ENCODE data around the gene RYR1.

The RYR1 gene

DNA sequence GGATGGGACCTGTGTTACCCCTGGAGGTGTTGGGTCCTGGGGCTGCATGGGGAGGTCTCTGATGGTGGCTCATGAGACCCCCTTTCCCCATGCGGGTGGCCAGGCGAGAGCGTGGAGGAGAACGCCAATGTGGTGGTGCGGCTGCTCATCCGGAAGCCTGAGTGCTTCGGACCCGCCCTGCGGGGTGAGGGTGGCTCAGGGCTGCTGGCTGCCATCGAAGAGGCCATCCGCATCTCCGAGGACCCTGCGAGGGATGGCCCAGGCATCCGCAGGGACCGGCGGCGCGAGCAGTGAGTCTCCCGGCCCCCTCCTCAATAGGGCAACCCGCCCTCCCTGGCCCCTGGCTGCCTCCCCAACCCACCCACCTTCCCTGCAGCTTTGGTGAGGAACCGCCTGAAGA, 66.0 kb downstream of the RYR1 start:
- no peak for DNase-seq (ENCODE audit: low read depth)
- H3K4me3 ChIP-seq (ENCODE audit: low read length): no peak overlapping the region
- TF ChIP-seq, protein P1, sequence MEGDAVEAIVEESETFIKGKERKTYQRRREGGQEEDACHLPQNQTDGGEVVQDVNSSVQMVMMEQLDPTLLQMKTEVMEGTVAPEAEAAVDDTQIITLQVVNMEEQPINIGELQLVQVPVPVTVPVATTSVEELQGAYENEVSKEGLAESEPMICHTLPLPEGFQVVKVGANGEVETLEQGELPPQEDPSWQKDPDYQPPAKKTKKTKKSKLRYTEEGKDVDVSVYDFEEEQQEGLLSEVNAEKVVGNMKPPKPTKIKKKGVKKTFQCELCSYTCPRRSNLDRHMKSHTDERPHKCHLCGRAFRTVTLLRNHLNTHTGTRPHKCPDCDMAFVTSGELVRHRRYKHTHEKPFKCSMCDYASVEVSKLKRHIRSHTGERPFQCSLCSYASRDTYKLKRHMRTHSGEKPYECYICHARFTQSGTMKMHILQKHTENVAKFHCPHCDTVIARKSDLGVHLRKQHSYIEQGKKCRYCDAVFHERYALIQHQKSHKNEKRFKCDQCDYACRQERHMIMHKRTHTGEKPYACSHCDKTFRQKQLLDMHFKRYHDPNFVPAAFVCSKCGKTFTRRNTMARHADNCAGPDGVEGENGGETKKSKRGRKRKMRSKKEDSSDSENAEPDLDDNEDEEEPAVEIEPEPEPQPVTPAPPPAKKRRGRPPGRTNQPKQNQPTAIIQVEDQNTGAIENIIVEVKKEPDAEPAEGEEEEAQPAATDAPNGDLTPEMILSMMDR (conservative IDR thresholded peaks at IDR 0.05; ENCODE audit: low read depth, low read length): no peak

DNA sequence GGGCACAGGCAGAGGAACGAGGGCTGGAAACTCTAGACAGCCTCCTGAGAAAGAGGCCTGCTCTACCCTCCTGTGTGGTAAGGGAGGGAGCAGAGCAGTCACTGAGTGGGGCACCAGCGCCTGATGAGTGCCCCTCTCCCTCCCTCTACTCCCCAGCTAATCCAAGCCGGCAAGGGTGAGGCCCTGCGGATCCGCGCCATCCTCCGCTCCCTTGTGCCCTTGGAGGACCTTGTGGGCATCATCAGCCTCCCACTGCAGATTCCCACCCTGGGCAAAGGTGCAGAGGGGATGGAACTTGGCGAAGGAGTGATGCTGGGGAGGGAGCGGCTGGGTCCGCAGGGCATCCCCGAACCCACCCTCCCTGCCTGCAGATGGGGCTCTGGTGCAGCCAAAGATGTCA, 67.0 kb downstream of the RYR1 start:
- TF ChIP-seq, protein P1 (conservative IDR thresholded peaks at IDR 0.05; ENCODE audit: low read depth, low read length): no peak
- H3K4me3 ChIP-seq (ENCODE audit: low read length): no peak overlapping the region
- DNase-seq (ENCODE audit: low read depth): no peak

DNA sequence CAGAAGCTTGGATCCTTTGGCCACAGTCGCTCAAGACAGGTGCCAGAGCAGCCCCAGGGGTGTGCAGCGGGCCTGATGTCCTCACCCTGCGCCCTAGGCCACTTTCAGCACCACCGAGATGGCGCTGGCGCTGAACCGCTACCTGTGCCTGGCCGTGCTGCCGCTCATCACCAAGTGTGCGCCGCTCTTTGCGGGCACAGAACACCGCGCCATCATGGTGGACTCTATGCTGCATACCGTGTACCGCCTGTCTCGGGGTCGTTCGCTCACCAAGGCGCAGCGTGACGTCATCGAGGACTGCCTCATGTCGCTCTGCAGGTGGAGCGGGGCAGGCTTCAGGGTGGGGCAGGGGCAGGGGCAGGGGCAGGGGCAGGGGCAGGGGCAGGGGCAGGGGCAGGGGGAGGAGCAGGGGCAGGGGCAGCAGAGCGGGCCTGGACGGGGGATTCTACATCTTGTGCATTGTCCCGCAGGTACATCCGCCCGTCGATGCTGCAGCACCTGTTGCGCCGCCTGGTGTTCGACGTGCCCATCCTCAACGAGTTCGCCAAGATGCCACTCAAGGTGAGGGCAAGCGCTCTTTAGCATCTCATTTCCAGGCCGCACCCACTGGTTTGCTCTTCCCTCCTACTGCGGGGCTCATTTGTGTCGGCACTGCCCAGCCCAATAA, 69.1 kb downstream of the RYR1 start:
- TF ChIP-seq, protein P1 (conservative IDR thresholded peaks at IDR 0.05; ENCODE audit: low read depth, low read length): no peak
- no peak overlapping the region for H3K4me3 ChIP-seq (ENCODE audit: low read length)
- DNase-seq (ENCODE audit: low read depth): no peak

DNA sequence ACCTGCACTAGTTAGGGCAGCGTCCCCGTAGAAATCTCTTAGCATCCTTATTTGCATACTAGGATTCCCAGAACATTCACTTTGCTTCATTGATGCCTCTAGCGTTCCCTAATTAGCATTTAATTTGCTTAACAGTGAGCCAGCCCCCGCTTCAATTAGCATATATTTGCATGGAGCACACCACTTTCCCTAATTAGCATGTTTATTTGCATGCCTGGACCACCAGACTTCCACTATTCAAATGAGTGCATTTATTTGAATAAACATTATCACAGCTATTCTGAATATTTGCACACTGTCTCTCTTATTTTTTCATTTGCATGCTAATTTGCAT, 69.6 kb downstream of the RYR1 start:
- no peak overlapping the region for H3K4me3 ChIP-seq (ENCODE audit: low read length)
- TF ChIP-seq, protein P1 (conservative IDR thresholded peaks at IDR 0.05; ENCODE audit: low read depth, low read length): no peak
- no peak for DNase-seq (ENCODE audit: low read depth)

DNA sequence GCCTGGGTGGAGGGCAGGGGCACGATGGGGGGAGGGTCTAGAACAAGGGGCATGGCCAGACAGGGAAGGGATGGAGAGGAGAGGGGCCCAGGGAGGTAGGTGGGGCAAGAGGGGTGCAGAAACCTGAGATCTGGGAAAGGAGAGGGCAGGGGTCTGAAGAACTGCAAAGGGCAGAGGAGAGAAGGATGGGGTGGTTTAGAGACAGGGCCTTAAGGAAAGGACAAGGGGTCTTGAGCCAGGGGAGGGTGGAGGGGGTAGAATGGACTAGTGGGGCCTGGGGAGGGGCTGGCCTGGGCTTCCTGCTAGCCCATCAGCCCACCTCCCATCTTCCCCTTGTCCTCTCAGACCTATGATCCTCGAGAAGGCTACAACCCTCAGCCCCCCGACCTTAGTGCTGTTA, 72.5 kb downstream of the RYR1 start:
- TF ChIP-seq, protein P1 (conservative IDR thresholded peaks at IDR 0.05; ENCODE audit: low read depth, low read length): no peak
- H3K4me3 ChIP-seq (ENCODE audit: low read length): no peak overlapping the region
- no peak for DNase-seq (ENCODE audit: low read depth)

DNA sequence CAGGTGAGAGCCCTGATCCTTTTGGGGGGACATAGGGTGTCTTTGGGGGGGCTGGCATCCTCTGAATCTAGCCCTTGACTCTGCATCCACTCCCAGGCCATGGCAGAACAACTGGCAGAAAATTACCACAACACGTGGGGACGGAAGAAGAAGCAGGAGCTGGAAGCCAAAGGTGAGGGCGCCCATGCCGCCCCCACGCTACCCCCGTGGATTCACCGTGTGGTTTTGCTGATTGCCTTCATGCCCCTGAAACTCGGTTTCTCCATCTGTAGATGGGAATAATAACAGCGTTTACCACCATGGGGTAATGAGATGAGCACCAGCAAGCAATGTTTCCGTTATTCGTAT, 72.9 kb downstream of the RYR1 start:
- no peak overlapping the region for H3K4me3 ChIP-seq (ENCODE audit: low read length)
- no peak for DNase-seq (ENCODE audit: low read depth)
- TF ChIP-seq, protein P1 (conservative IDR thresholded peaks at IDR 0.05; ENCODE audit: low read depth, low read length): no peak

DNA sequence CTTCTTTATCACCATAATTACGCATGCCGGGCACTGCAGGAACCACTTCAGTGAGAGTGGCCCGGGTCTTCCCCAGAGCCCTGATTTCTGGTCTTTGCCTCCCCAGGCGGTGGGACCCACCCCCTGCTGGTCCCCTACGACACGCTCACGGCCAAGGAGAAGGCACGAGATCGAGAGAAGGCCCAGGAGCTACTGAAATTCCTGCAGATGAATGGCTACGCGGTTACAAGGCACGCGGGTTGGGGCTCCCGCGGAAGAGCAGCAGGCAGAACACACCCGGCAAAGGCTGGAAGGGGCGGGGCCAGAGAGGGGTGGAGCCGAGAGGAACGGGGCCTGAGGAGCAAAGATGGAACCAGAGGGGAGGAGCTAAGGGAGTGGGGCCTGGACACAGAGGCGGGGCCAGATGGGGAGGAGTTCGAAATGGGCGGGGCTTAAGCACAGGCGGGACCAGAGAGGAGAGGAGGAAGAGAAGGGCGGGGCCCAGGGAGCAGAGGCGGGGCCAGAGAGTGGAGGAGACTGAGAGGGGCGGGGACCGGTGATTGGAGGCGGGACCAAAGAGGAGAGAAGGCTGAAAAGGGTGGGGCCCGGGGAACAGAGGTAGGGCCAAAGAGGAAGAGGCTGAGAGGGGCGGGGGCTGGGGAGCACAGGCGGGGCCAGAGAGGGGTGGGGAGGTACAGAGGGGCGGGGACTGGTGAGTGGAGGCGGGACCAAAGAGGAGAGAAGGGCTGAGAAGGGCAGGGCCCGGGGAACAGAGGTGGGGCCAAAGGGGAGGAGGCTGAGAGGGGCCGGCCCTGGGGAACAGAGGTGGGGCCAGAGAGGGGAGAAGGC, 73.4 kb downstream of the RYR1 start:
- TF ChIP-seq, protein P1 (conservative IDR thresholded peaks at IDR 0.05; ENCODE audit: low read depth, low read length): no peak
- peak; percentile 9 for DNase-seq (ENCODE audit: low read depth)
- H3K4me3 ChIP-seq (ENCODE audit: low read length): no peak overlapping the region
